Suprapubic skin (tissue), 4 donors: Measurements from ENCODE around the gene NCMAP.

Experiments used
- EP300 ChIP-seq: sonication (generic); formaldehyde crosslinking; IDR thresholded peaks from one replicate; pipeline ENCODE4 v1.6.1; 2017; ENCODE audit warnings: antibody characterized with exemption
- POLR2A ChIP-seq, 2 donors: fragments of 450-650 bp; IDR thresholded peaks; one replicate each; pipeline ENCODE4 v1.6.1; 2017; ENCODE audit warnings: antibody characterized with exemption in 2 of 2, mild to moderate bottlenecking in 2 of 2, moderate library complexity in 2 of 2
- POLR2AphosphoS5 ChIP-seq, 3 donors: sonication (generic); formaldehyde crosslinking; IDR thresholded peaks; one replicate each; pipeline ENCODE4 v1.6.1; 2017; ENCODE audit warnings: antibody characterized with exemption in 3 of 3
- TF ChIP-seq, protein P1 (sequence below), 2 donors: fragments of 200-600 bp in 1 of 2; fragments of 450-650 bp in 1 of 2; sonication (generic) in 1 of 2; IDR thresholded peaks; one replicate each; pipeline ENCODE4 v1.5.1; 2016 to 2019; ENCODE audit warnings: antibody characterized with exemption in 2 of 2, mild to moderate bottlenecking in 1 of 2, moderate library complexity in 1 of 2

DNA sequence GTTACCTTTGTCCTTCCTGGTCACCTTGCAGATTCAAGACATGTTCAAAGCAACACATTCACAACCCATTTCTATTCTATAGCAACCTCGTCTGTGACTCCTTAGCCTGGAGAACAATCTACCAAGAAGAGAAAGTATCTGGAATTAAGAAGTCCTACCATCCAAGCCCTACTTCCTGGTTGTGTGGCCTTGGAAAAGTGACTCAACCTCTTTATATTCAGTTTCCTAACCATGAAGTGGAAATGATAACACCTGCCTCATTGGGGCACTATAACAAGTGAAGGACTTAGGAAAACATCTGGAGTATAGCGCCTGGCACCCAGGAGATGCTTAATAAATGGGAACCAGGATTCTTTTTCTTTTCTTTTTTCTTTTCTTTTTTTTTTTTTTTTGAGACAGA, 50.7 kb downstream of the NCMAP start:
- TF ChIP-seq, protein P1, sequence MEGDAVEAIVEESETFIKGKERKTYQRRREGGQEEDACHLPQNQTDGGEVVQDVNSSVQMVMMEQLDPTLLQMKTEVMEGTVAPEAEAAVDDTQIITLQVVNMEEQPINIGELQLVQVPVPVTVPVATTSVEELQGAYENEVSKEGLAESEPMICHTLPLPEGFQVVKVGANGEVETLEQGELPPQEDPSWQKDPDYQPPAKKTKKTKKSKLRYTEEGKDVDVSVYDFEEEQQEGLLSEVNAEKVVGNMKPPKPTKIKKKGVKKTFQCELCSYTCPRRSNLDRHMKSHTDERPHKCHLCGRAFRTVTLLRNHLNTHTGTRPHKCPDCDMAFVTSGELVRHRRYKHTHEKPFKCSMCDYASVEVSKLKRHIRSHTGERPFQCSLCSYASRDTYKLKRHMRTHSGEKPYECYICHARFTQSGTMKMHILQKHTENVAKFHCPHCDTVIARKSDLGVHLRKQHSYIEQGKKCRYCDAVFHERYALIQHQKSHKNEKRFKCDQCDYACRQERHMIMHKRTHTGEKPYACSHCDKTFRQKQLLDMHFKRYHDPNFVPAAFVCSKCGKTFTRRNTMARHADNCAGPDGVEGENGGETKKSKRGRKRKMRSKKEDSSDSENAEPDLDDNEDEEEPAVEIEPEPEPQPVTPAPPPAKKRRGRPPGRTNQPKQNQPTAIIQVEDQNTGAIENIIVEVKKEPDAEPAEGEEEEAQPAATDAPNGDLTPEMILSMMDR (IDR thresholded peaks at IDR 0.05), result no peak
- no peak for TF ChIP-seq POLR2A (IDR thresholded peaks at IDR 0.05)
- no peak for TF ChIP-seq POLR2AphosphoS5 (IDR thresholded peaks at IDR 0.05)
- TF ChIP-seq EP300, result no peak
